ENCODE measurements around the gene JAZF1.

DNA sequence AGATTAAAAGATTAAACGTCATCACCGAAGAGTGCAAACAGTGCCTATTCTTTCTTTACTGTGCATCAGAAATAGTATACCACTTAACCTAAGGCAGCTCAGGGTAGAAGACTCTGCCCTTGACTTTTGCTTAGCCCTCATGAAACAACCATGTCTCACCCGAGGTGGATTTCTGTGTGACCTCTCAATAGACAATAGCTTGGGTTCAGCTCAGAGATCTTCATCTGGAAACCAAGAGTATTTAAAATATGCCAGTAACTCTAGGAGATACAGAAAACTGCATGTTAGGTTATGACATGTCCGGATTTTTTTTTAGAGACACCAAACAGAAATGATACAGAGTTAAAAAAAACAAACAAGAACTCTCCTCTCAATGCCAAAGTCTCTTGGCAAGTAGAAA lies 75.8 kb downstream of the JAZF1 start:
- TF ChIP-seq, protein P1, sequence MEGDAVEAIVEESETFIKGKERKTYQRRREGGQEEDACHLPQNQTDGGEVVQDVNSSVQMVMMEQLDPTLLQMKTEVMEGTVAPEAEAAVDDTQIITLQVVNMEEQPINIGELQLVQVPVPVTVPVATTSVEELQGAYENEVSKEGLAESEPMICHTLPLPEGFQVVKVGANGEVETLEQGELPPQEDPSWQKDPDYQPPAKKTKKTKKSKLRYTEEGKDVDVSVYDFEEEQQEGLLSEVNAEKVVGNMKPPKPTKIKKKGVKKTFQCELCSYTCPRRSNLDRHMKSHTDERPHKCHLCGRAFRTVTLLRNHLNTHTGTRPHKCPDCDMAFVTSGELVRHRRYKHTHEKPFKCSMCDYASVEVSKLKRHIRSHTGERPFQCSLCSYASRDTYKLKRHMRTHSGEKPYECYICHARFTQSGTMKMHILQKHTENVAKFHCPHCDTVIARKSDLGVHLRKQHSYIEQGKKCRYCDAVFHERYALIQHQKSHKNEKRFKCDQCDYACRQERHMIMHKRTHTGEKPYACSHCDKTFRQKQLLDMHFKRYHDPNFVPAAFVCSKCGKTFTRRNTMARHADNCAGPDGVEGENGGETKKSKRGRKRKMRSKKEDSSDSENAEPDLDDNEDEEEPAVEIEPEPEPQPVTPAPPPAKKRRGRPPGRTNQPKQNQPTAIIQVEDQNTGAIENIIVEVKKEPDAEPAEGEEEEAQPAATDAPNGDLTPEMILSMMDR (IDR thresholded peaks at IDR 0.05; ENCODE audit: low read length): no peak
- no peak for TF ChIP-seq EZH2 (IDR thresholded peaks at IDR 0.05; ENCODE audit: borderline replicate concordance, low read length)

Data from OCI-LY1 (cell line).